HEK293 (cell line): Measurements from ENCODE around the gene PLXND1.
A peak's percentile ranks its signal among the peaks of the same experiment; 100 is the strongest.

Source experiments
- CTCF ChIA-PET: fragments of 350-600 bp; formaldehyde crosslinking; extraction: SDS; loops from one replicate; lab custom pipeline; 2021; ENCODE audit warnings: antibody characterized with exemption; lab: Yijun Ruan, JAX
- POLR2A ChIA-PET: fragments of 300-600 bp; formaldehyde crosslinking; extraction: SDS; loops from one replicate; lab custom pipeline; 2020; ENCODE audit warnings: antibody characterized with exemption, inconsistent platforms; lab: Yijun Ruan, JAX
- H3K27ac ChIP-seq: fragments of 200-500 bp; sonication (Bioruptor generic); 2 replicates; pipeline ENCODE4 v1.5.1; 2014; ENCODE audit warnings: low read depth, low read length, control low read depth, inconsistent platforms; ENCODE audit errors: extremely low read depth
- H3K36me3 ChIP-seq, 2 experiments: fragments of 200-500 bp in 1 of 2; sonication (Bioruptor generic) in 1 of 2; 1 replicate in 1 of 2; 2 replicates in 1 of 2; pipeline ENCODE4 v1.5.1; 2014 to 2017; ENCODE audit warnings: inconsistent platforms in 2 of 2, low read length in 2 of 2; ENCODE audit not compliant: control insufficient read depth in 2 of 2, insufficient read depth in 1 of 2
- H3K4me1 ChIP-seq: fragments of 200-500 bp; sonication (Bioruptor generic); 2 replicates; pipeline ENCODE4 v1.5.1; 2014; ENCODE audit warnings: mild to moderate bottlenecking, low read length, inconsistent platforms; ENCODE audit not compliant: control insufficient read depth, insufficient read depth
- H3K4me3 ChIP-seq: 2 replicates; pipeline ENCODE4 v1.5.1; 2011; ENCODE audit warnings: low read depth, mild to moderate bottlenecking, control low read depth, low read length, moderate library complexity
- H3K9me3 ChIP-seq: fragments of 200-500 bp; sonication (Bioruptor generic); 2 replicates; pipeline ENCODE4 v1.5.1; 2014; ENCODE audit warnings: low read depth, low read length, inconsistent platforms; ENCODE audit not compliant: control insufficient read depth, insufficient read depth
- EGR2 ChIP-seq: fragments of 450-650 bp; formaldehyde crosslinking; IDR thresholded peaks from 2 replicates; pipeline ENCODE4 v1.5.1; 2016; ENCODE audit warnings: low read depth, missing biosample characterization, missing genetic modification characterization
- HOXD13 ChIP-seq: sonication (generic); formaldehyde crosslinking; IDR thresholded peaks from 2 replicates; pipeline ENCODE4 v1.8.0; 2022; ENCODE audit warnings: missing genetic modification reagents, borderline replicate concordance
- PATZ1 ChIP-seq: fragments of 450-650 bp; formaldehyde crosslinking; IDR thresholded peaks from 2 replicates; pipeline ENCODE4 v1.5.1; 2016; ENCODE audit warnings: missing biosample characterization, missing genetic modification characterization
- ZBTB48 ChIP-seq: fragments of 450-650 bp; formaldehyde crosslinking; IDR thresholded peaks from 2 replicates; pipeline ENCODE4 v1.5.1; 2016; ENCODE audit warnings: missing biosample characterization, missing genetic modification characterization
- ZBTB8A ChIP-seq: fragments of 450-650 bp; formaldehyde crosslinking; IDR thresholded peaks from 2 replicates; pipeline ENCODE4 v1.5.1; 2016; ENCODE audit warnings: missing biosample characterization, missing genetic modification characterization
- ZEB2 ChIP-seq: fragments of 450-650 bp; formaldehyde crosslinking; IDR thresholded peaks from 2 replicates; pipeline ENCODE4 v1.5.1; 2016; ENCODE audit warnings: missing biosample characterization, missing genetic modification characterization
- ZIC2 ChIP-seq: fragments of 450-650 bp; formaldehyde crosslinking; IDR thresholded peaks from 2 replicates; pipeline ENCODE4 v1.5.1; 2016; ENCODE audit warnings: missing biosample characterization, missing genetic modification characterization
- ZNF140 ChIP-seq: fragments of 450-650 bp; formaldehyde crosslinking; IDR thresholded peaks from 2 replicates; pipeline ENCODE4 v1.5.1; 2016; ENCODE audit warnings: missing biosample characterization, missing genetic modification characterization
- ZNF146 ChIP-seq: fragments of 450-650 bp; formaldehyde crosslinking; IDR thresholded peaks from 2 replicates; pipeline ENCODE4 v1.5.1; 2016; ENCODE audit warnings: missing biosample characterization, missing genetic modification characterization
- ZNF23 ChIP-seq: fragments of 450-650 bp; formaldehyde crosslinking; IDR thresholded peaks from 2 replicates; pipeline ENCODE4 v1.5.1; 2016; ENCODE audit warnings: missing biosample characterization, missing genetic modification characterization, borderline replicate concordance
- ZNF248 ChIP-seq: fragments of 450-650 bp; formaldehyde crosslinking; IDR thresholded peaks from 2 replicates; pipeline ENCODE4 v1.5.1; 2017; ENCODE audit warnings: missing biosample characterization, missing genetic modification characterization
- ZNF280C ChIP-seq: fragments of 450-650 bp; formaldehyde crosslinking; IDR thresholded peaks from 2 replicates; pipeline ENCODE4 v1.5.1; 2016; ENCODE audit warnings: missing biosample characterization, missing genetic modification characterization
- ZNF335 ChIP-seq: fragments of 450-650 bp; formaldehyde crosslinking; conservative IDR thresholded peaks from 2 replicates; pipeline ENCODE4 v1.5.1; 2016; ENCODE audit warnings: missing biosample characterization, missing genetic modification characterization
- ZNF341 ChIP-seq: fragments of 450-650 bp; formaldehyde crosslinking; IDR thresholded peaks from 2 replicates; pipeline ENCODE4; 2016; ENCODE audit warnings: low read depth, missing biosample characterization, missing genetic modification characterization
- ZNF426 ChIP-seq: fragments of 450-650 bp; formaldehyde crosslinking; IDR thresholded peaks from 2 replicates; pipeline ENCODE4 v1.5.1; 2017; ENCODE audit warnings: missing biosample characterization, missing genetic modification characterization, mild to moderate bottlenecking, inconsistent platforms, moderate library complexity
- ZNF530 ChIP-seq: fragments of 450-650 bp; formaldehyde crosslinking; IDR thresholded peaks from 2 replicates; pipeline ENCODE4 v1.5.1; 2016; ENCODE audit warnings: low read depth, missing biosample characterization, missing genetic modification characterization
- ZNF623 ChIP-seq: fragments of 450-650 bp; formaldehyde crosslinking; IDR thresholded peaks from 2 replicates; pipeline ENCODE4 v1.5.1; 2016; ENCODE audit warnings: missing biosample characterization, missing genetic modification characterization
- ZNF677 ChIP-seq: fragments of 450-650 bp; IDR thresholded peaks from 2 replicates; pipeline ENCODE4 v1.5.0; 2018; ENCODE audit warnings: missing biosample characterization, mild to moderate bottlenecking, missing genetic modification characterization, moderate library complexity
- ZSCAN30 ChIP-seq: fragments of 450-650 bp; IDR thresholded peaks from 2 replicates; pipeline ENCODE4 v1.5.1; 2018; ENCODE audit warnings: missing biosample characterization, mild to moderate bottlenecking, missing genetic modification characterization, moderate library complexity
- ZSCAN5A ChIP-seq: fragments of 450-650 bp; formaldehyde crosslinking; IDR thresholded peaks from 2 replicates; pipeline ENCODE4 v1.5.1; 2016; ENCODE audit warnings: missing biosample characterization, missing genetic modification characterization
- TF ChIP-seq, protein P1 (sequence below): fragments of 450-650 bp; formaldehyde crosslinking; IDR thresholded peaks from 2 replicates; pipeline ENCODE4 v1.5.1; 2017; ENCODE audit warnings: missing biosample characterization, missing genetic modification characterization
- TF ChIP-seq, protein P2 (sequence below): fragments of 450-650 bp; IDR thresholded peaks from 2 replicates; pipeline ENCODE4 v1.5.1; 2018; ENCODE audit warnings: missing biosample characterization, missing genetic modification characterization

PLXND1 gene

GRCh38 chr3:129606636-129607390 lies at the start of gene PLXND1 (continued):
- TF ChIP-seq ZNF623 (tag by site-specific recombination) (no peak), ZNF248 (tag by site-specific recombination) (no peak), ZNF335 (peak; percentile 97), ZNF140 (tag by site-specific recombination) (no peak), EGR2 (peak; percentile 85), HOXD13 (CRISPR knock-in tag) (no peak), ZEB2 (tag by site-specific recombination) (peak; percentile 68), ZSCAN5A (tag by site-specific recombination) (peak; percentile 54; the same call in 1 of the 2 replicates), ZNF426 (no peak), ZIC2 (0 out of 2 replicates have a peak, but pooled peaks have one; percentile 10), ZNF146 (no peak), ZNF341 (peak; percentile 42), ZBTB48 (tag by site-specific recombination) (peak; percentile 67), ZNF530 (tag by site-specific recombination) (no peak), PATZ1 (peak; percentile 87)
- TF ChIP-seq, protein P1, sequence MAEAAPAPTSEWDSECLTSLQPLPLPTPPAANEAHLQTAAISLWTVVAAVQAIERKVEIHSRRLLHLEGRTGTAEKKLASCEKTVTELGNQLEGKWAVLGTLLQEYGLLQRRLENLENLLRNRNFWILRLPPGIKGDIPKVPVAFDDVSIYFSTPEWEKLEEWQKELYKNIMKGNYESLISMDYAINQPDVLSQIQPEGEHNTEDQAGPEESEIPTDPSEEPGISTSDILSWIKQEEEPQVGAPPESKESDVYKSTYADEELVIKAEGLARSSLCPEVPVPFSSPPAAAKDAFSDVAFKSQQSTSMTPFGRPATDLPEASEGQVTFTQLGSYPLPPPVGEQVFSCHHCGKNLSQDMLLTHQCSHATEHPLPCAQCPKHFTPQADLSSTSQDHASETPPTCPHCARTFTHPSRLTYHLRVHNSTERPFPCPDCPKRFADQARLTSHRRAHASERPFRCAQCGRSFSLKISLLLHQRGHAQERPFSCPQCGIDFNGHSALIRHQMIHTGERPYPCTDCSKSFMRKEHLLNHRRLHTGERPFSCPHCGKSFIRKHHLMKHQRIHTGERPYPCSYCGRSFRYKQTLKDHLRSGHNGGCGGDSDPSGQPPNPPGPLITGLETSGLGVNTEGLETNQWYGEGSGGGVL = peak; percentile 90

DNA sequence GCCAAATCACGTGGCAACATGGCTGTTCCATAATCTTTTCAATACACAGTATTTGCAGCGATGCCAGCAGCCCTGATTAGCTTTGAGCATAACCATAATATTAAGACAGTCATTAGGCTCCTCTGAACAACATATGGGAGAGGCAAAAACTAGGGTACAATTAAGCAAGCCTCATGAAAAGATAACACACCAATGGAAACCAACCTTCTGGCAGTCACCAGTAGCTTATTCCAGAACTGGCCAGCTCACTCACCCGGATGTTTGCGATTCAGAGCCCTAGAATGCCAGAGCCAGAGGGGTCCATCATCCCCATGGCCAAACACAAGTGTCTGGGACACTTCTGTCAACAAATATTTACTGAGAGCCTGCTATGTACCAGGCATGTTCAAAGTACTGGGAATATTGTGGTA lies 48.8 kb upstream of the PLXND1 start:
- ChIA-PET POLR2A (no interaction called here), CTCF (interaction anchor here (0.7 to 1.6 kb wide), 3 partner anchors 26 to 311 kb away, joined by 3 to 11 read pairs (median 4); no protein-coding TSS in a partner anchor)
- TF ChIP-seq ZNF280C (tag by site-specific recombination) (no peak), ZBTB8A (tag by site-specific recombination) (no peak), ZNF677 (tag by site-specific recombination) (no peak), ZNF23 (tag by site-specific recombination) (no peak), ZSCAN30 (tag by site-specific recombination) (no peak)
- TF ChIP-seq, protein P2, sequence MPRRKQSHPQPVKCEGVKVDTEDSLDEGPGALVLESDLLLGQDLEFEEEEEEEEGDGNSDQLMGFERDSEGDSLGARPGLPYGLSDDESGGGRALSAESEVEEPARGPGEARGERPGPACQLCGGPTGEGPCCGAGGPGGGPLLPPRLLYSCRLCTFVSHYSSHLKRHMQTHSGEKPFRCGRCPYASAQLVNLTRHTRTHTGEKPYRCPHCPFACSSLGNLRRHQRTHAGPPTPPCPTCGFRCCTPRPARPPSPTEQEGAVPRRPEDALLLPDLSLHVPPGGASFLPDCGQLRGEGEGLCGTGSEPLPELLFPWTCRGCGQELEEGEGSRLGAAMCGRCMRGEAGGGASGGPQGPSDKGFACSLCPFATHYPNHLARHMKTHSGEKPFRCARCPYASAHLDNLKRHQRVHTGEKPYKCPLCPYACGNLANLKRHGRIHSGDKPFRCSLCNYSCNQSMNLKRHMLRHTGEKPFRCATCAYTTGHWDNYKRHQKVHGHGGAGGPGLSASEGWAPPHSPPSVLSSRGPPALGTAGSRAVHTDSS = no peak
- H3K4me1 ChIP-seq = peaks cover 6% of the 10 kb centered on the region
- H3K9me3 ChIP-seq = no peaks in the 10 kb centered on the region
- no peak overlapping the region for H3K27ac ChIP-seq
- no peak overlapping the region for H3K4me3 ChIP-seq
- H3K36me3 ChIP-seq = peaks cover 0 to 12% of the 10 kb centered on the region in 2 experiments; a peak in 1 of 3 replicates
